ENCODE results near the gene BANF1. TPM values are rescaled to one million over a fixed set of nuclear protein-coding genes. Genes with fewer than 3 reads are reported as not detected.

Gene BANF1
- total and polyA plus RNA-seq, 9 of the 15 experiments (the other 6 are each of a cell fraction or from before 2014, with no cell fraction given) = 108 to 651 (median 263) TPM

GRCh38 chr11:65961267-65962140 lies 40.8 kb upstream of the BANF1 start, which contains the start of gene SART1 (continued):
- TF ChIP-seq, protein P1, sequence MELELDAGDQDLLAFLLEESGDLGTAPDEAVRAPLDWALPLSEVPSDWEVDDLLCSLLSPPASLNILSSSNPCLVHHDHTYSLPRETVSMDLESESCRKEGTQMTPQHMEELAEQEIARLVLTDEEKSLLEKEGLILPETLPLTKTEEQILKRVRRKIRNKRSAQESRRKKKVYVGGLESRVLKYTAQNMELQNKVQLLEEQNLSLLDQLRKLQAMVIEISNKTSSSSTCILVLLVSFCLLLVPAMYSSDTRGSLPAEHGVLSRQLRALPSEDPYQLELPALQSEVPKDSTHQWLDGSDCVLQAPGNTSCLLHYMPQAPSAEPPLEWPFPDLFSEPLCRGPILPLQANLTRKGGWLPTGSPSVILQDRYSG (tag; conservative IDR thresholded peaks at IDR 0.05; ENCODE audit: low read depth) = no peak
- TF ChIP-seq GATA2 (CRISPR knock-in tag; IDR thresholded peaks at IDR 0.05) = no peak
- 0 out of 2 replicates have a peak, but pooled peaks have one; percentile 35 for TF ChIP-seq ZNF175 (CRISPR knock-in tag; IDR thresholded peaks at IDR 0.05; ENCODE audit: low read depth)
- TF ChIP-seq PML (IDR thresholded peaks at IDR 0.05; ENCODE audit: low read length) = peak; percentile 78
- no peak for TF ChIP-seq ZFP30 (CRISPR knock-in tag; IDR thresholded peaks at IDR 0.05; ENCODE audit: borderline replicate concordance)
- TF ChIP-seq NR2C1 (IDR thresholded peaks at IDR 0.05) = peak; percentile 99
- TF ChIP-seq NR2C1 (tag; IDR thresholded peaks at IDR 0.05) = peak; percentile 99
- TF ChIP-seq KAT8 (IDR thresholded peaks at IDR 0.05; ENCODE audit: low read depth) = peak; percentile 78; the same call in 1 of the 2 replicates
- no peak for TF ChIP-seq NCOA6 (IDR thresholded peaks at IDR 0.05)
- TF ChIP-seq ATF6 (CRISPR knock-in tag; IDR thresholded peaks at IDR 0.05) = peak; percentile 89; the same call in 1 of the 2 replicates
- peak; percentile 50 for TF ChIP-seq CREB1 (IDR thresholded peaks at IDR 0.05)
- peak; percentile 56; the same call in 1 of the 2 replicates for TF ChIP-seq CREB1 (CRISPR knock-in tag; IDR thresholded peaks at IDR 0.05)
- TF ChIP-seq DACH1 (IDR thresholded peaks at IDR 0.05; ENCODE audit: partially characterized antibody) = no peak
- TF ChIP-seq RBM14 (IDR thresholded peaks at IDR 0.05; ENCODE audit: borderline replicate concordance, insufficient read depth, low read depth, low read length) = peak; percentile 88; the same call in 1 of the 2 replicates
- no peak for TF ChIP-seq ZNF280A (IDR thresholded peaks at IDR 0.05; ENCODE audit: low read depth, partially characterized antibody)
- 0 out of 4 replicates have a peak, but pooled peaks of 1 of the 2 experiments have one; percentile 23 for TF ChIP-seq TRIM24 (IDR thresholded peaks at IDR 0.05)
- no peak for TF ChIP-seq MECOM (CRISPR knock-in tag; IDR thresholded peaks at IDR 0.05)
- TF ChIP-seq SIX5 (IDR thresholded peaks at IDR 0.05; ENCODE audit: borderline replicate concordance in 1 of 2, insufficient read depth in 1 of 2, low read depth in 1 of 2, low read length in 2 of 2) = peak in 1 of 2 experiments; percentile 42; a peak in 2 of 4 replicates
- TF ChIP-seq DMBX1 (CRISPR knock-in tag; IDR thresholded peaks at IDR 0.05; ENCODE audit: borderline replicate concordance) = peak; percentile 40; the same call in 1 of the 2 replicates
- no peak; the same call in 1 of the 2 replicates for TF ChIP-seq RFX5 (IDR thresholded peaks at IDR 0.05; ENCODE audit: low read depth, low read length)
- peak; percentile 92 for TF ChIP-seq CXXC5 (CRISPR knock-in tag; IDR thresholded peaks at IDR 0.05)
- TF ChIP-seq EHMT2 (IDR thresholded peaks at IDR 0.05) = no peak
- TF ChIP-seq HNRNPL (IDR thresholded peaks at IDR 0.05; ENCODE audit: low read depth, low read length) = no peak
- TF ChIP-seq E2F3 (CRISPR knock-in tag; IDR thresholded peaks at IDR 0.05) = peak; percentile 55; the same call in 1 of the 2 replicates
- no peak for TF ChIP-seq FOXJ3 (CRISPR knock-in tag; IDR thresholded peaks at IDR 0.05)
